GM21390 (cell line): ENCODE data around the gene TRA2B.

Experiments used
- ATAC-seq: cut with Tn5 transposase; IDR thresholded peaks from one replicate; pipeline ENCODE4 v1.9.1; 2021; ENCODE audit not compliant: unreplicated experiment

Gene TRA2B

GRCh38 chr3:185954366-185954723 lies 16.5 kb upstream of the TRA2B start:
- ATAC-seq = no peak

GRCh38 chr3:185950728-185951127 lies 12.9 kb upstream of the TRA2B start:
- no peak for ATAC-seq

GRCh38 chr3:185949515-185949914 lies 11.7 kb upstream of the TRA2B start:
- ATAC-seq = no peak

- no peak for ATAC-seq
Observed at GRCh38 chr3:185948292-185948691, 10.5 kb upstream of the TRA2B start.

GRCh38 chr3:185943760-185944106 lies 5.9 kb upstream of the TRA2B start:
- peak; percentile 10 for ATAC-seq

GRCh38 chr3:185942907-185943759 lies 5.3 kb upstream of the TRA2B start:
- ATAC-seq = peak; percentile 95

GRCh38 chr3:185942396-185942795 lies 4.6 kb upstream of the TRA2B start:
- no peak for ATAC-seq

GRCh38 chr3:185940951-185941350 lies 3.1 kb upstream of the TRA2B start:
- ATAC-seq = no peak

GRCh38 chr3:185939721-185940120 lies 1.9 kb upstream of the TRA2B start:
- ATAC-seq = no peak

- peak; percentile 43 for ATAC-seq
Observed at GRCh38 chr3:185936814-185937688, 763 bp downstream of the TRA2B start.

- no peak for ATAC-seq
Observed at GRCh38 chr3:185936273-185936629, 1.6 kb downstream of the TRA2B start.

GRCh38 chr3:185935465-185936272 lies 2.1 kb downstream of the TRA2B start:
- ATAC-seq = no peak

- ATAC-seq = no peak
Observed at GRCh38 chr3:185934767-185935464, 2.9 kb downstream of the TRA2B start.

- no peak for ATAC-seq
Observed at GRCh38 chr3:185934174-185934557, 3.6 kb downstream of the TRA2B start.

- ATAC-seq = no peak
Observed at GRCh38 chr3:185933374-185934173, 4.2 kb downstream of the TRA2B start.

GRCh38 chr3:185931777-185932612 lies 5.8 kb downstream of the TRA2B start:
- ATAC-seq = no peak

- no peak for ATAC-seq
Observed at GRCh38 chr3:185930393-185931107, 7.3 kb downstream of the TRA2B start.
